Uterus (tissue), 2 donors: ENCODE measurements around the gene CEP89.

ENCODE experiments used
- POLR2A ChIP-seq, 2 donors: fragments of 450-650 bp; IDR thresholded peaks; one replicate each; pipeline ENCODE4 v1.6.1; 2016; ENCODE audit warnings: antibody characterized with exemption in 2 of 2, mild to moderate bottlenecking in 1 of 2, moderate library complexity in 1 of 2
- TF ChIP-seq, protein P1 (sequence below), 4 experiments: fragments of 200-600 bp in 2 of 4; fragments of 450-650 bp in 2 of 4; sonication (generic) in 2 of 4; IDR thresholded peaks; one replicate each; pipeline ENCODE4 v1.5.1; 2016 to 2019; ENCODE audit warnings: antibody characterized with exemption in 4 of 4, mild to moderate bottlenecking in 2 of 4, moderate library complexity in 1 of 4

DNA sequence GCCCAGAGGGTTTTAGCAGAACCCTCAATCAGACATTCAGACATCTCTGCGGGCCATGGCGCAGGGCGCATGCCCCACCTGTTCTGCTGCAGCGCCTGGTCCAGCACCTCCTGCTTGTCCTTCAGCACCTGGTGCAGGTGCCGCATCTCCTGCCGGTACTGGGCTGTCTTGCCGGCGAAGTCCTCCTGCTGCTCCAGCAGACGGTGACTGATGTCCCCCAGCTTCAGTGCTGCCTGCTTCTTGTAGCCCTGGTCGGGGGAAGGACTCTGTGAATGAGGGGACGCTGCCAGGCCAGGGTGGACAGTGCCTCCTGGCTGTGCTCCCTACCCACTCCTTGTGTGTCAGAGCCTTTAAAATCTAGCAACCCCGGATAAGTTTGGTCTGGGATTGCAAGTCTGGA lies 90.0 kb downstream of the CEP89 start:
- TF ChIP-seq, protein P1, sequence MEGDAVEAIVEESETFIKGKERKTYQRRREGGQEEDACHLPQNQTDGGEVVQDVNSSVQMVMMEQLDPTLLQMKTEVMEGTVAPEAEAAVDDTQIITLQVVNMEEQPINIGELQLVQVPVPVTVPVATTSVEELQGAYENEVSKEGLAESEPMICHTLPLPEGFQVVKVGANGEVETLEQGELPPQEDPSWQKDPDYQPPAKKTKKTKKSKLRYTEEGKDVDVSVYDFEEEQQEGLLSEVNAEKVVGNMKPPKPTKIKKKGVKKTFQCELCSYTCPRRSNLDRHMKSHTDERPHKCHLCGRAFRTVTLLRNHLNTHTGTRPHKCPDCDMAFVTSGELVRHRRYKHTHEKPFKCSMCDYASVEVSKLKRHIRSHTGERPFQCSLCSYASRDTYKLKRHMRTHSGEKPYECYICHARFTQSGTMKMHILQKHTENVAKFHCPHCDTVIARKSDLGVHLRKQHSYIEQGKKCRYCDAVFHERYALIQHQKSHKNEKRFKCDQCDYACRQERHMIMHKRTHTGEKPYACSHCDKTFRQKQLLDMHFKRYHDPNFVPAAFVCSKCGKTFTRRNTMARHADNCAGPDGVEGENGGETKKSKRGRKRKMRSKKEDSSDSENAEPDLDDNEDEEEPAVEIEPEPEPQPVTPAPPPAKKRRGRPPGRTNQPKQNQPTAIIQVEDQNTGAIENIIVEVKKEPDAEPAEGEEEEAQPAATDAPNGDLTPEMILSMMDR (IDR thresholded peaks at IDR 0.05), result no peak
- no peak for TF ChIP-seq POLR2A (IDR thresholded peaks at IDR 0.05)
